Body of pancreas (tissue), 4 donors: ENCODE data around the gene C11orf86.

Source experiments
- CTCF ChIP-seq, 7 experiments: fragments of 450-650 bp in 4 of 7; fragments of 200-600 bp in 3 of 7; sonication (generic) in 3 of 7; IDR thresholded peaks; one replicate each; pipeline ENCODE4 v1.5.1; 2016 to 2019; ENCODE audit warnings: antibody characterized with exemption in 7 of 7
- POLR2A ChIP-seq, 3 donors: fragments of 450-650 bp; IDR thresholded peaks; one replicate each; pipeline ENCODE4 v1.6.1; 2016; ENCODE audit warnings: antibody characterized with exemption in 3 of 3, mild to moderate bottlenecking in 2 of 3

GRCh38 chr11:66937193-66937733 is 37.8 kb upstream of the C11orf86 start:
- TF ChIP-seq CTCF (IDR thresholded peaks at IDR 0.05) (no peak), POLR2A (IDR thresholded peaks at IDR 0.05) (no peak)
